A673 (cell line): ENCODE results near the gene ARHGAP6. TPM values are rescaled to one million over a fixed set of nuclear protein-coding genes. Genes with fewer than 3 reads are reported as not detected.

ENCODE experiments used
- BruUV-seq: library from RNA; stranded (reverse); fragments of 400-500 nt; replicated peaks from 2 replicates; lab custom pipeline; 2021; lab: Mats Ljungman, UMichigan
- CTCF ChIA-PET: fragments of 300-600 bp; sonication (Branson Sonifier 250); formaldehyde crosslinking; loops from one replicate; lab custom pipeline; 2022; ENCODE audit warnings: antibody characterized with exemption; lab: Charles Lee
- POLR2A ChIA-PET: fragments of 300-600 bp; sonication (Branson Sonifier 250); formaldehyde crosslinking; loops from one replicate; lab custom pipeline; 2022; ENCODE audit warnings: antibody characterized with exemption; ENCODE audit not compliant: low non-redundant PET; lab: Charles Lee
- DNase-seq: peaks from one replicate; pipeline ENCODE4 v3.0.0-alpha.2; 2015; ENCODE audit warnings: low spot score
- H3K27ac ChIP-seq: fragments of 200-600 bp; sonication (generic); 2 replicates; pipeline ENCODE4 v1.5.1; 2016; ENCODE audit warnings: mixed run types, low read depth, mild to moderate bottlenecking, mixed read lengths, antibody characterized with exemption, low read length; ENCODE audit not compliant: poor library complexity, severe bottlenecking
- H3K27me3 ChIP-seq: fragments of 200-600 bp; sonication (generic); replicated peaks from 2 replicates; pipeline ENCODE4 v1.6.1; 2017; ENCODE audit warnings: mixed run types, low read depth, mild to moderate bottlenecking, mixed read lengths, antibody characterized with exemption, low read length; ENCODE audit not compliant: insufficient read depth, poor library complexity
- H3K36me3 ChIP-seq: fragments of 200-600 bp; sonication (generic); 2 replicates; pipeline ENCODE4 v1.6.1; 2016; ENCODE audit warnings: mixed run types, mild to moderate bottlenecking, mixed read lengths, antibody characterized with exemption, low read length; ENCODE audit not compliant: insufficient read depth, poor library complexity, severe bottlenecking
- H3K4me1 ChIP-seq: fragments of 200-600 bp; sonication (generic); 2 replicates; pipeline ENCODE4 v1.6.1; 2017; ENCODE audit warnings: mixed run types, mild to moderate bottlenecking, mixed read lengths, antibody characterized with exemption, low read length; ENCODE audit not compliant: insufficient read depth, poor library complexity, severe bottlenecking
- H3K4me3 ChIP-seq: fragments of 200-600 bp; sonication (generic); 2 replicates; pipeline ENCODE4 v1.5.1; 2016; ENCODE audit warnings: low read depth, mixed run types, mild to moderate bottlenecking, mixed read lengths, low read length; ENCODE audit not compliant: poor library complexity, severe bottlenecking
- H3K9me3 ChIP-seq: fragments of 200-600 bp; sonication (generic); 2 replicates; pipeline ENCODE4 v1.6.1; 2016; ENCODE audit warnings: mixed run types, low read depth, mild to moderate bottlenecking, mixed read lengths, antibody characterized with exemption, low read length; ENCODE audit not compliant: poor library complexity, severe bottlenecking
- EZH2 ChIP-seq: fragments of 200-600 bp; sonication (generic); IDR thresholded peaks from 2 replicates; pipeline ENCODE4 v1.6.1; 2017; ENCODE audit warnings: borderline replicate concordance, low read depth, mild to moderate bottlenecking, mixed read lengths, antibody characterized with exemption, low read length; ENCODE audit not compliant: poor library complexity, severe bottlenecking
- intact Hi-C: fragments of 100-400 bp; cut with micrococcal nuclease; formaldehyde crosslinking; loops from one replicate; pipeline ENCODE4 v1.10.0; 2022; ENCODE audit not compliant: unreplicated experiment
- microRNA-seq: library from miRNA; unstranded; fragments of <30 nt; microRNA quantifications from one replicate; pipeline ENCODE4 v1.2.0, GENCODE V29; 2021
- total RNA-seq: library from RNA; stranded (reverse); gene quantifications from 2 replicates; pipeline ENCODE4 v1.2.3, GENCODE V29; 2021
- TF ChIP-seq, protein P1 (sequence below): fragments of 300-800, 200-600 bp; sonication (generic); conservative IDR thresholded peaks from 2 replicates; pipeline ENCODE4 v1.5.1; 2017; ENCODE audit warnings: low read depth, mild to moderate bottlenecking, antibody characterized with exemption, low read length, moderate library complexity, mixed read lengths

The ARHGAP6 gene
- total RNA-seq, 1 experiment from 2014 or later = not detected

DNA sequence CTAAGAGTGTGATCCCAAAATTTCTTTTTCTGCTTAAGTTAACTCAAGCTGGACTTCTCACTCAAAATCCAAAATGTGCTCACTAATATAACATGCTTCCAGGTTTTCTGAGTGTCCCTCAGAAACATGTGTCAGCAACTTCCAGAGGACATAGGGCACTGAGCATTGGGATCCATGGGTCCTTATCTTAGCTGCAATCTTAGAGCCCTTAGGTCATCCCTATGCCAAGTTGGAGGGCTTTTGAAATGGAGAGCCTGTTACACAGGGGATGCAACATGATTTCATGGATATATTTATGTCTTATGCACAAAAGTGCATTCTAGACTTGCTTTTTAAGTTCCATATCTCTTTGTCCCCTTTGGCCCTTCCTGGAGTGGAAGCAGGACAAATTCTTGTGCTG lies 566.3 kb downstream of the ARHGAP6 start:
- intact Hi-C loops = no loop called here
- Histone ChIP-seq H3K4me1 (no peaks in the 10 kb centered on the region), H3K9me3 (no peaks in the 10 kb centered on the region), H3K4me3 (no peak overlapping the region), H3K27me3 (no peaks in the 10 kb centered on the region), H3K27ac (no peak overlapping the region), H3K36me3 (no peaks in the 10 kb centered on the region)
- ChIA-PET CTCF (no interaction called here), POLR2A (no interaction called here)
- BruUV-seq = no TSS peak
- no peak for DNase-seq
- no peak for TF ChIP-seq EZH2
- TF ChIP-seq, protein P1, sequence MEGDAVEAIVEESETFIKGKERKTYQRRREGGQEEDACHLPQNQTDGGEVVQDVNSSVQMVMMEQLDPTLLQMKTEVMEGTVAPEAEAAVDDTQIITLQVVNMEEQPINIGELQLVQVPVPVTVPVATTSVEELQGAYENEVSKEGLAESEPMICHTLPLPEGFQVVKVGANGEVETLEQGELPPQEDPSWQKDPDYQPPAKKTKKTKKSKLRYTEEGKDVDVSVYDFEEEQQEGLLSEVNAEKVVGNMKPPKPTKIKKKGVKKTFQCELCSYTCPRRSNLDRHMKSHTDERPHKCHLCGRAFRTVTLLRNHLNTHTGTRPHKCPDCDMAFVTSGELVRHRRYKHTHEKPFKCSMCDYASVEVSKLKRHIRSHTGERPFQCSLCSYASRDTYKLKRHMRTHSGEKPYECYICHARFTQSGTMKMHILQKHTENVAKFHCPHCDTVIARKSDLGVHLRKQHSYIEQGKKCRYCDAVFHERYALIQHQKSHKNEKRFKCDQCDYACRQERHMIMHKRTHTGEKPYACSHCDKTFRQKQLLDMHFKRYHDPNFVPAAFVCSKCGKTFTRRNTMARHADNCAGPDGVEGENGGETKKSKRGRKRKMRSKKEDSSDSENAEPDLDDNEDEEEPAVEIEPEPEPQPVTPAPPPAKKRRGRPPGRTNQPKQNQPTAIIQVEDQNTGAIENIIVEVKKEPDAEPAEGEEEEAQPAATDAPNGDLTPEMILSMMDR = no peak

DNA sequence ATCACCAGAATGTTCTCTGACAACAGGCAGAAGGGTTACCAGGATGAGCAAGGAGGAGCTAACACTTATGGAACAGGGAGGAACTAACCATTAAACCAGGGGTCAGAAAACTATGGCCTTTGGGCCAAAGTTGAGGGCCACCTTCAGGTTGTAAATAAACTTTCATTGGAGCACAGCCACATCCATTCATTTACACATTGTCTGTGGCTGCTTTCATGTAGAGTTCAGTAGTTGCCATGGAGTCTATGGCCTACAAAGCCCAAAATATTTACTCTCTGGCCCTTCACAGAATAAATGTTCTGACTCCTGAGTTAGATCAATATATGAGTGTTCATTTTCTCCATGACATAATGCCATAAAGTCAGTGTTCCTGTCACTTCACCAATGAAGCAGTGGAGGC lies 567.8 kb downstream of the ARHGAP6 start:
- BruUV-seq = no TSS peak
- POLR2A ChIA-PET = no interaction called here
- no peaks in the 10 kb centered on the region for H3K36me3 ChIP-seq
- TF ChIP-seq, protein P1 = no peak
- no peak for TF ChIP-seq EZH2
- H3K4me3 ChIP-seq = no peak overlapping the region
- CTCF ChIA-PET = no interaction called here
- H3K27me3 ChIP-seq = no peaks in the 10 kb centered on the region
- no peaks in the 10 kb centered on the region for H3K9me3 ChIP-seq
- H3K4me1 ChIP-seq = no peaks in the 10 kb centered on the region
- H3K27ac ChIP-seq = no peak overlapping the region
- DNase-seq = no peak
- intact Hi-C loops = no loop called here

DNA sequence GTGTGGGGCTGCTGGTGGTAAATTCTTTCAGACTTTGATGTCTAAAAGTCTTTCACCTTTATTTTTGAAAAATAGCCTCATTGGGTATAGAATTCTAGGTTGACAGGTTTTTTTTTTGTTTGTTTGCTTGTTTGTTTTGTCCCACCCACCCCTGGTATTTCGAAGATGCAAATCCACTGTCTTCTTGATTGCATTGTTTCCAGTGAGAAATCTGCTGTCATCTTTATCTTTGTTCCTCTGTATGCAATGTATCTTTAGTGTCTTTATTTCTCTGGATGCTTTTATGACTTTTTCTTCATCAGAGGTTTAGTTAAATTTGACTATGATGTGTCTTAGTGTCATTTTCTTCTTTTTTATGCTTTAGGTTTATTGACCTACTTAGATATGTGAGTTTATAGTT lies 575.9 kb downstream of the ARHGAP6 start:
- TF ChIP-seq, protein P1 = no peak
- no peak for TF ChIP-seq EZH2
- intact Hi-C loops = no loop called here
- no peak overlapping the region for H3K27ac ChIP-seq
- POLR2A ChIA-PET = no interaction called here
- H3K4me1 ChIP-seq = no peaks in the 10 kb centered on the region
- CTCF ChIA-PET = no interaction called here
- BruUV-seq = no TSS peak
- no peak for DNase-seq
- H3K9me3 ChIP-seq = peaks cover 6% of the 10 kb centered on the region
- H3K36me3 ChIP-seq = no peaks in the 10 kb centered on the region
- H3K27me3 ChIP-seq = no peaks in the 10 kb centered on the region
- no peak overlapping the region for H3K4me3 ChIP-seq

Small RNA genes lying within 50 kb of the gene (microRNA-seq; reads per million reads assigned to microRNA genes)
- not detected for gene MIR548AX

Other genes with a start within 250 kb of the ARHGAP6 start
- 15.8 and 18.2 TPM in 2 replicates for gene MSL3, start 92.3 kb upstream of the ARHGAP6 start, total RNA-seq